HG03095 (cell line): Measurements from ENCODE around the gene PXK.

ENCODE experiments used
- ATAC-seq: cut with Tn5 transposase; IDR thresholded peaks from one replicate; pipeline ENCODE4 v1.9.1; 2021; ENCODE audit warnings: moderate library complexity; ENCODE audit not compliant: unreplicated experiment

The PXK gene

DNA sequence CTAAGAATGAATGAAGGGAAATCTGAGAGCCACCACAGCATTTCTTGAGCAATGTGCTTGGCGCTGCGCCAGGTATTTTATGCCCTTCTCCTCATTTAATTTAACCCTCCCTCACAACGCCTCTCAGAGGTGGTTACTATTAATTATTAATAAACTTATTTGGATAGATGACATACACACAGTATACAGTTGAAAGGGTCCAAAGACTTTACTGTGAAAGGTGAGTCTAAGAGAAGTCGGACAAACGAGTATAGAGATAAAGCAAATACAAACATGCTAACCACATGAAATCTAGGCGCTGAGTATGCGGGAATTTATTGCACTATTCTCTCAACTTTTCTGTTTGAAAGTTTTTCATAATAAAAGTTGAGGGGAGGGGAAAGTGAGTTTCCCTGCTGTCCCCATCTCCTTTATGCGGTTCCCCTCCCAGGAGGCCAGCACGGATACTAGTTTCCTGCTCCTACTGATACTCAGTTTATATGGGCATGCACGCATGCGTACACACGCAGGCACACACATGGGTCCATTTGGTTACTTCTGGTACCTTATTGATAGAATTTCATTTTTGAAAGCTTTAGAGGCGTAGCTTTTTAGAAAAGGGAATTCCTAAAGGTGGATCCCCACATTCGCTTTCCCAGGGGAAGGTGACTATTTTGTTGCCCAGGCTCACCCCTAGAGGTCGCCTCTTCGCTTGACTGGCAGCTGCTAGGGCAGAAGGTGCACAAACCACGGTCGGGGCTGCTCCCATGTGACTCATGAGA is 130.7 kb downstream of the PXK start:
- no peak for ATAC-seq

DNA sequence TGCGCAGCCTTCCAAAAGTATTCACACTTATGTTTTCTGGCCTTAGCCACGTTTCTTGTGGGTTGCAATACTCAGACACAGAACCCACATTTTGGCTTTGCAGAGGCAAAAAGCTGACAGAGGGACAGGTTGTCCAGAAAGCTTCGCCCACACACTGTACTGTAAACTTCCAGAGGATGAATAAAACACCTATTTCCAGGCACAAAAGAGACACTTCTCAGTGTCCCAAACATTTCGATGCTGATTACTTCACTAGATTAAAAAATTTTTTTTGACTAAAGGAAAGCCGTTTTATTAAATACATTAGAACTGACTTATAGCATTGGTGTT is 131.2 kb downstream of the PXK start:
- ATAC-seq: no peak

- no peak for ATAC-seq
Observed at GRCh38 chr3:58464866-58465265, 132.2 kb downstream of the PXK start.

DNA sequence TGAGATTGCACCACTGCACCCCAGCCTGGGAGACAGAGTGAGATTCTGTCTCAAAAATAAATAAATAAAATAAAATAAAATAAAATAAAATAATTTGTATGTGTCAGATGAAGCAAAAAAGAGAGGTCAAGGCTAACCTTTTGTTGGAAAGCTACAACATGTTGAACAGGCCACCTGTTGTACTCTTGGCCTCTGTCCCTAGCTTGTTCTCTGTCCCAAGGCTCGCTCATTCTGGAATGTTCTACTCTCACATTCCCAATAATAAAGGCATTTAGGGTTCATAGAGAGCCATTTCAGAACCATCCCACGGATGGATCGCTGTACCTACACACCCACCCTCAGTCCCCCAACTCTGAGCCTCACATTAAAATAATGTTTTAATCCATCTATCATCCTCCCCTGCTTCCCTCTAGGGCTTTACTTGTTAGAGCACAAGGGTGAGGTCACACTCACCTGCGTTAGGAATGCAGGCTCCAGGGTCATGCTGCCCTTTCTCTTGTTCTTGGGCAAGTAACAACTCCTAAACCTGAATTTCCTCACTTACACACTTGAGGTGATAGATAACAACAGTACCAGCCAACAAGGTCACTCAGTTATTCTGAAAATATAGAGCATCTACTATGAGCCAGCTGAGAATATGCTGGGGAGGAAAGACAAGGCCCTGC is 134.3 kb downstream of the PXK start:
- ATAC-seq: no peak

- ATAC-seq: no peak
Observed at GRCh38 chr3:58469096-58469495, 136.4 kb downstream of the PXK start.

- no peak for ATAC-seq
Observed at GRCh38 chr3:58470363-58471024, 137.8 kb downstream of the PXK start.

DNA sequence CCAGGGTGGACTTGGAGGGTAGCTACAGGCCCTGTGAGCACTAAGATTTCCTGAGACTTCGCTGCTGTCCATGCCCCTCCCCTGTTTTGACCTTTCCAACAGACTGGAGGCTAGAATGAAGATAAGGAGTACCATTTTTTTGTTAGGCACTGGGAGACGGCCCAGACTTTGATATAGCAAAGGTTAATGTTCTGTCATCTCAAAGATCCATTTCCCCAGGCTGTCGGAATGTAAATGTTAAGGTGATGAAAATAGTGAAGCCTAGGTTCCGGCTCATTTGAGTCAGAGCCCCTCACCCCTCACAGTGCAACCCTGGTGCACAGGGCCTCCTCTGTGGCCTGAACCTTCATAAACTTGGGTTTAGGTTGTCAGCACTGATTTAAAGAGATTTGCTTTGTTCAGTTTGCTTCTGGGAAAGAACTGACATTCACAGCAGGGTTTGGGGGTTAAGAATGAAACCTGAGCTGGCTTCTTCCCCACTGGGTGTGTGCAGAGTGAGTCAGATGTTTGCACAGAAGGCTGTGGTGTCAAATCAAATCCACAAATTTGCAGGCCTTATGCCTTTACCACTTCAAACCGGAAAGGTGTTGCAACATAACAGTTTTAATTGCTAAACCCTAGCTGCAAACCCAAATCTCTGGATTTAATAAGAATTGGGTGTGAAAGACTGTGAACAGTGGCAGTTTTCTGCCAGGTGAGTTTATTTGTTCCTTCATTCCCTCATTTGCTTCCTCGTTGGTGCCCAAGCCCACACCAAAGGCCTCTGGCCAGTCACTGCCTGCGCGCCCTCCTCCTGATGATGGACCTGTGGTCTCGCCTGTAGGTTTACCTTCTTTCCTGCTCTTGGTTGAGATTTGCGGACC is 138.6 kb downstream of the PXK start:
- no peak for ATAC-seq

GRCh38 chr3:58473275-58473674 is 140.6 kb downstream of the PXK start:
- ATAC-seq: no peak

- ATAC-seq: no peak
Observed at GRCh38 chr3:58474348-58474911, 141.7 kb downstream of the PXK start.

DNA sequence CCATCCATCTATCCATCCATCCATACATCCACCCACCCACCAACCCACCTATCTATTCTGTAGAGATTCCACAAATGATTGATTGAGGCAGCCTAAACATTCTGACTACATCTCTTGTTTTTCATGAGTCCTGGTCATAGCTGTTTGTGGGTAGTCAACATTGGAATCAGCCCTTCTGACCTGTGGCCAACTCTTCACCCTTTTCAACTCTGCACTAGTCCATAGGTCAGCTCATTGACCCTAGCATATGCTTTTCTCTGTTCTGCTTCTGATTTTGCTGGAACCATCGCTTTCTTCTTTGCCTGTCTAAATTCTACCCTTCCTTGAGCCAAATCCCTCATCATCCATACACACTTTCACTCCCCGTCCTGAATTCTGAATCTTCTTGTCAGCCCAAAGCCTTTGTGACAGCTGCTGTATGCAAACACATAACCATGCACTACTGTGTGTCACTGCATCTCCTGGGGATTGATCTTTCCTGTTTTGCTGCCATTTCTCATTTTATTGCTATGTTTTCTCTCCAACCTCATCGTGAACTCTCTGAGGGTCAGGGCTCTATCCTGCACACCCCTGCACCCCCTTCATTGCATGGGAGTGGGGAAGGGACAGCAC is 142.4 kb downstream of the PXK start:
- no peak for ATAC-seq
